Measurements from ENCODE around the gene PSMD1.

The PSMD1 gene

DNA sequence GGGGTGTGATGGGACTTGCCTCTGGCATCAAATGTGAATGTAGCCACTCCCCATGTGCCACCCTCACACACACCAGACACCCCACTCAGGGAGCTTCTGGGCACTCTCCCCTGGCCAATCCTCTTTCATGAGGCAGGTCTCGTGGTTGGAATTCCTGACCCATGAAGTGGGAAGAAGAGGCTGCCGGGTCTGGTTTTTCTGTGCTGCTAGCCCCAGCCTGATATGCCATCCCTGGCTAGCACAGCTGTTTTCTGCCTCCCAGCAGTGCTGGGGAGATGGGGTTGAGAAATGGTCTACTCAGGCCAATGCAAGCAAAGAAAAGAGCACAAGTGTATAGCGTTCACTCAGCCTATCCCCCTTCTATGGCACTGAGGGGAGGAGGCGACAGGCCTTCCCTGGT is 20.5 kb upstream of the PSMD1 start:
- no peak for DNase-seq

DNA sequence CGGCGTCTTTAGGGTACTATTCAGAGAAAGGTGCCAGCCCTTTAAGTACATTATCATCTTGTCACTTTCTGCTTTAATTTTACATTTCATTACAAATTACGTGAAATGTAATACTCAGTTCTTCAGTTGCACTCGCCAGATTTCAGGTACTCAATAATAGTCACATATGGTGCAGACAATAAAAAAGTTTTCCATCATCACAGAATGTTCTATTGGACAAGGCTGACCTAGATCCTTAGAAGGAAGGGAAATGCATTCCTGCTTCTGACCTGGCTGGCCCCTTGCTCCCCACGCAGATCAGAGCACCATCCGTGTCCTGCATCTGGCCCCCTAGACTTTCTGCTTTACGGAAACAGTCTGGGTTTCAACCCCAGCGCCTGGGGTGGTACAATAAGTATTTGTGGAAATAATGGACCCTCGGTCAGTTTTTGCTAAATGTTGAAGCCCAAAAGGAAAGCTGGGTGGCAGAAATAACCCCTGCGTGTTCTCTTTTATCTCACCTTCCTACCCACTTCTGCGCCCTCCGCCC is 20.0 kb upstream of the PSMD1 start:
- no peak for DNase-seq

GRCh38 chr2:231037202-231037730 is 19.4 kb upstream of the PSMD1 start, which contains the start of gene C2orf72:
Gene C2orf72, plus strand, starts transcription at chr2:231037523. Its CDS starts 43 bp downstream, at chr2:231037566.
- DNase-seq: no peak

DNA sequence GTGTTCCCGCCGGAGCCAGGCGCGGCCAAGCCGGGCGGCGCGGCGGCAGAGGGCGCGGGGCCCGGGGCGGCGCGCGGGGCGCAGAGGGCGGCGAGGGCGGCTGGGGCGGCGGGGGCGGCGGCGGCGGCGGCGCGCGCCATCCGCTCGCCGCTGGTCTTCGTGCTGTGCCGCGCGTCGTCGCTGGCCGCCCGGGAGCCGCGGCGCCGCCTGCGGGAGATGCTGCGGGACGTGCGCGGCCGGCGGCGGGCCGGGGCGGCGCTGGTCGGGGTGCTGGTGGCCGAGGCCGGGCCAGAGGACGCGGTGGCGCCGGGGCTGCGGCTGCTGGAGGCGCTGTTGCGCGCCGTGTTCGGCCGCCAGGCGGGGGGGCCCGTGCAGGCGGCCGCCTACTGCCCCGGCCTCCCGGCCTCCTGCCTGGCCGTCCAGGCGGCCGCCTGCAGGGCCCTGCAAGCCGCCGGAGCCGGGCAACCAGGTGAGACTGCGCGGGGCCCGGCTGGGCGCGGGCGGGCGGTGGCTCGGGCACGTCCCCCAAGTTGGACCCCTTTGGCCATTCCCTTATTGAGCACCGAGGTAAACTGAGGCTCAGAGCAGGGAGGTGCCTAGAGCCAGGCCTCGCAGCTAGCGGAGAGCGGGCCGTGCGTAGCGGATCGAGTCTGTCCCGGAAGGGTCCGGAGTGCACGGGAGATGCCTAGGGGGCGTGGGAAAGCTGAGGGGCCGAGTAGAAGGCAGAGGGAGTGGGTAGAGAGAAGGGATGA is 18.8 kb upstream of the PSMD1 start:
- DNase-seq: no peak

- DNase-seq: no peak
Measured at GRCh38 chr2:231038483-231039293, 18.0 kb upstream of the PSMD1 start.

DNA sequence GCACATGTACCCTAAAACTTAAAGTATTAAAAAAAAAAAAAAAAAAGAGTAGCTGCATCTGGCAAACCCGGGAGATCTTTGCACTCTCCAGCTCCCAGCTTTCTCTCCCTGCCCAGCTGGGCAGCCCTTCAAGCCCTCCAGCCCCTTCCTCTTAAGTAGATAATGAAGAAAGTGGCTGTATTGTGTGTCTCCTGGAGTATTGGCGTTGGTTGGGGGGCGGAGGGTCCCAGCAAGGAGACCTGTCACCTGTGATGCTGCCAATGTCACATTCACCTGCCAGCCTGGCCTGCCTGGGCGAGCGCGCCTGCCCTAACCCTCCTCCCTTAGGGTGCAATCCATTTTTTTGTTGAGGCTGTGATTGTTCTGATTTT is 17.4 kb upstream of the PSMD1 start:
- no peak for DNase-seq

DNA sequence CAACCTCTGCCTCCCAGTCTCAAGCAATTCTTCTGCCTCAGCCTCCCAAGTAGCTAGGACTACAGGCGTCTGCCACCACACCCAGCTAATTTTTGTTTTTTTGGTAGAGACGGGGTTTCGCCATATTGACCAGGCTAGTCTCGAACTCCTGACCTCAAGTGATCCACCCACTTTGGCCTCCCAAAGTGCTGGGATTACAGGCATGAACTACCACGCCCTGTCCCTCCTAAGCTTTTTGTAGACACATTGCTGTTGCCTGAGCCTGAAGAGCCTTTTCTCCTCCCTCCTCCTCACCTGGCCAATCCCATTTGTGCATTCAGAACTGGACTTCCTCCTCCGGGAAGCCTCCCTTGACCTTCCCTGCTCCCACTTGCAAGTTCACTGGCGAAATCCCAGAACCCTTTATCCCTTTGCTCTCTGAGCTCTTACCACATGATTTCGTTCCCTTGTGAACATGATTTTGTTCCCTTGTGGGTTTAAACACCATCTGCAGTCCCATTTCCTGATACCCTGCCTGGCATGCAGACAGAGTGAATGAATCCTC is 16.8 kb upstream of the PSMD1 start:
- no peak for DNase-seq

GRCh38 chr2:231041061-231041689 is 15.5 kb upstream of the PSMD1 start:
- DNase-seq: no peak

DNA sequence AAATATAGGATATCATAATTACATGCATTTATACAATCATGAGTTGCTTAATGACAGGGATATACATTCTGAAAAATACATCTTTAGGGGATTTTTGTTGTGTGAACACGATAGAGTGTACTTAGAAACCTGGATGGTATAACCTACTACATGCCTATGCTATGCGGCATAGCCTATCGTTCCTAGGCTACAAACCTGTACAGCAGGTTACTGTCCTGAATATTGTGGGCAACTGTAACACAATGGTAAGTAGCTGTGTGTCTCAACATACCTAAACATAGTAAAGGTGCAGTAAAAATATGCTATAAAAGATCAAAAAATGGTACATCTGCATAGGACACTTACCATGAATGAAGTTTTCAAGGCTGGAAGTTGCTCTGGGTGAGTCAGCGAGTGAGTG is 12.9 kb upstream of the PSMD1 start:
- no peak for DNase-seq

- DNase-seq: no peak
Measured at GRCh38 chr2:231046916-231047273, 9.8 kb upstream of the PSMD1 start.

GRCh38 chr2:231047274-231047922 is 9.3 kb upstream of the PSMD1 start:
- no peak for DNase-seq

DNA sequence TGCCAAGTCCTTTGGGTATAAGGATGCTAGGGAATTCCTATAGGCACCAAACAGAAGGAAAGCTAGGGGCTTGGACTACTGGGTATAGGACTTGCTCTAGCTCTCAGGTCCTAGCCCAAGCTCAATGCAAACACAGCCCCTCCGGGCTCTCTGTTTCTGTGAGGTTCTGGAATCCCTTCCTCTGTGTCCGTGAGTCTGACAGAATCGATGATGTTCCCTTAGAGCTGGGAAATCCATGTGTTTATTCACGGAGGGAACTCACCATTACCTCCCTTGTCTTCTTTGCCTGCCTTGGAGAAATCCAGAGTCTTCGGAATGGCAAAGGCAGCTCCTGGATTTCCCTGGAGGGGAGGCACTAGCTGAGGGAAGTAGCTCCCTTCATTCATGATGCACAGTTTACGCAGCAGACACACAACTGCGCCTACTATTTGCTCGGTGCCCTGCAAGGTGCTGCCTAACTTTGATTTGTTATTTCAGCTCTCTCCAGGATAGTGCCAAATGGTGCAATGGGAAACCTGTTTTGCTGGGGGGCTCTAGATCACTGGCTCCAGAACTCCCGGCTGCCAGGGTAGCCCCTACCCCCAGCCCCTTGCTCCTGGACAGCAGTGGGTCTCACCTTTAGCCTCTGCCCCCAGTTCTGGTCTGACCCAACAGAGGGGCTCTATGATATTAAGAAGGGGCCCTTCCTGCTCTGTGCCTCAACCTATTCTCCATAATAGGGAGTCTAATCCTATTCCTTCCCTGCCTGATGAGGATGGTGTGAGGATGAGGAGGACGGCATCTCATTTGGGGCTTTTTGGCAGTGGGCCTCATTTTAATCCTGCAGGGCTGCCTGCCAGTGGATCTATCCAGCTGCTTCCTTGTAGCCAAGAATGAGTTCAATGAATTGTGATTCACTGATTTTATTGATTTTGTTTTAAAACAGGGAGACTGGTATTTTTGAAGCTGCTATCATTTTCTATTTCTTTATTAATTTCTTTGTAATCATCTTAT is 8.4 kb upstream of the PSMD1 start:
- no peak for DNase-seq

DNA sequence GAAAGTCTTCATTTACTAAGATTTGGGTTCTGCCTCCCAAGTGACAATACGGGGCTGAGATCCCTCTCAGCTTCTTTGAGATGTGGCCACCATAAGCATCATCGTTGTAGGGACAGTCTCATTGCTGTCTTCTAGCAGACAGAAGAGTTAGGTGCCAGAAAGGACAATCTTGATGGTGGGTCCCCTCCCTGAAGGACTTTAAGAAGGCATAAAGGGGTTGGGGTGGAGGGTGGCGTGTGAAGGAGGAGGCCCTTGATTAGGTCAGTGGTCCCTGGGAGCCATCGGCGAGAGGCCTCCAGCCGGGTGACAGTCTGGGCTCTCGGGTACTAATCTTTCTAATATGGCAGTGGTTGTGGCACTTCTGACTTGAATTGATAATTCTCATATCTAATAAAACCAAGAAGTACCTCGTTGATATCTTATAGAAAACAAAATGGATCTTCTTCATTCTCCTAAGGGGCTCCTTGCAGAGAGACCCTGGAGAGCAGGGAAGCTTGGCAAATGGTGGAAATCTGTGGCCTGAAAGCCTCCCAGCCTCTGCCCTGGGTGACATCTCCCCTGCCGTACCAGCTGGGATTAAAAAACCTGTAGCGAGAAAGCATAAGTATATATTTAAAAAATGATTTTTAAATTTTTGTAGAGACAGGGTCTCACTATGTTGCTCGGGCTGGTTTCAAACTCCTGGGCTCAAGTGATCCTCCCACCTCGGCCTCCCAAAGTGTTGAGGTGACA is 7.2 kb upstream of the PSMD1 start:
- no peak for DNase-seq

DNA sequence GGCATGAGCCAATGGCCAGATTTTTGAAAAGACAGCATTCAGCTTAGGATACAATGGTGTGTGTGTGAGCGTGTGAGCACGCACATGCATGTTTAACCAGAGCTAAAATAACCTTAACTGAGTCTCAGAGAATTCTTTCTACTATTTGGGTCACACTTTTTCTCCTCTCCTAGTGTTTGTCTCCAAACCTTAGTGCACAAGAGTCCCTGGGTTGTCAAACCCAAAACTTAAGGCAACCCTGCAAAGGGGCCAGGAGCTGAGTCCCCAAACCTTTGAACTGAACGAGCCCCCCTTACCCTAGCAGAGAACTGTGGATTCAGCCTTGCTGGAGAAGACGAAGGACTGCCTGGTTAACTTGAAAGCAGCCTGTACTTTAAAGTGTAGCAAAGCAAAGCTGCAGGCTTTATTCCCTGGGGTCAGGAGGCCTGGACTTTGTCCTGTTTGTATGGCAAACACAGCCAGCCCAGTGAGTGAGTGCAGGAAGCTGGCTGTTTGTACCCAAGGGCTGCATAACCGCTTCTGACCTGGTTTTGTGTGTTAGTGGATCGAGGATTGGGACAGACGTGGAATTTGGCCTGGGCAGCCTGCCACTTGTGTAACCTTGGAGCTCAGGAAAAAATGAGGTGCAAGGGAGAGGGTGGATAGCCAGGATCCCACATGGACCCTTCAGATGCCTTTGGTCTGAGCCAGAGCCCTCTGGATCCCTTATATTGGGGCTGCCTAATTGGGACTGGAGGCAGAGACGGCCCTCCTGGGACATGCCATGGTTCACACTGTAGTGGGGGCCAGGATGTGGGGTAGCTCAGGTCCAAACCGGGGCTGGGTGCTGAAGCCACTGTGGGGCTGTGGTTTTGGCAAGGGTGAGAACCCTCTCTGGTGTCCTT is 6.4 kb upstream of the PSMD1 start:
- DNase-seq: no peak

DNA sequence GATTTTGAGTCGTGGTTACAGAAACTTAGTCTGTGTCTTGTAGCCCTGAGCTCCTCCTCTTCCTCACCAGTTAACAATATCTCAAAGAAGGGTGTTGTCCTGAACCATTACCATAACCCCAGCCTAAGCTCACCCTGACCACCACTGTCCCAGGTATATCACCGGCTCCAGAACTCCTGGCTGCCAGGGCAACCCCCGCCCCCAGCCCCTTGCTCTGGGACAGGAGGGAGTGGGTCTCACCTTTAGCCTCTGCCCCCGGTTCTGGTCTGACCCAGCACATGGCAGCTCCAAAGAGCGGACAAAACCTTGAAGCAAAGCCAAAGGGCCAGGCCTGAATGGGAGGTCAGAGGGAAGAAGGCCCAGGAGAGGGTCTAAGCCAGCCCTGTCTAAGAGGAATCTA is 5.6 kb upstream of the PSMD1 start:
- DNase-seq: no peak

DNA sequence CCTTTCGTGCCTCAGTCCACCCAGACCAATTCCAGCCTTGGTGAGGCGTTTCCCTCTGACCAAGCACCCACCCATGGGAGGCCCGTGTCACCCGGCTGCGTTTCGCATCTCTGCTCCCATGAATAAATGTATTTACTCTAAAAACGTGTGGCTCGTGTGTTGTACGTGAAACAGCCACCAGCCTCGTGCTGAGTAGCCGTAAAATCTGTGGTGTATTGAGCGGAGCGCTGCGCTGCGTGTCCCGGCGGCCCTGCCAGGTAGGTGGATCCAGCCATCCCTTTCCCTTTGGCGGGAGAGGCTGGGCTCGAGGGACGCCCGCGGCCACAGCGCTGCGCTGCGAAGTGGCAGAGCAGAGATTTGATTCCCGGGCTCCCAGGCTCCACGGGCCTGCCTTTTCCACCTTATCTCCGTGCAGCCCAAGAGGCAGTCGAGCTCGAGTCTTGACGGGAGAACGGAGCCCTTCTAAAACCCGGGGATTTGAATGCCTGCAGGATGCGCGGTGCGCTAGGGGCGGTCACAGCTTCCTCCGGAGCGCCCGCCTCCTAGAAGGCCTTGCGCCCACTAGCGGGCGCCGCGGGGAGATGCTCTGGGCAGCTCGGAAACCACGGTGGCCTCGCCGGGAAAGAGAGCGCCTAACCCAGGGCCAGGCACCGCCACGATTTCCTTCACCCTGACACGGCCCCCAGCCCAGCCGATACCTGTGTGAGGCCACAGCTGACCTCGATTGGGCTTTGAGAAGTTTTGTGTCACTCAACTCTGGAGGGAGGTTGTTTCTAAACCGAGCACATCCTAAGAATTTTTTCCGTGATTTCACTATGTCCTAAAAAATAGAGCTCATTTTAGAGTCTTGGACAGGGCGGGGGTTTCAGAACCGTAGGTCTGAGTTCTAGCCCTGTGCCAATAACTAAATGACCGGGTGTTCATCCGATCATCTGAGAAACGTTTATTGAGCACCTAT is 3.9 kb upstream of the PSMD1 start:
- DNase-seq: peak; percentile 87

GRCh38 chr2:231053846-231054245 is 2.8 kb upstream of the PSMD1 start:
- DNase-seq: no peak

GRCh38 chr2:231057590-231057989 is 923 bp downstream of the PSMD1 start:
- no peak for DNase-seq
